ENCODE results near the gene DBNL.

The DBNL gene

DNA sequence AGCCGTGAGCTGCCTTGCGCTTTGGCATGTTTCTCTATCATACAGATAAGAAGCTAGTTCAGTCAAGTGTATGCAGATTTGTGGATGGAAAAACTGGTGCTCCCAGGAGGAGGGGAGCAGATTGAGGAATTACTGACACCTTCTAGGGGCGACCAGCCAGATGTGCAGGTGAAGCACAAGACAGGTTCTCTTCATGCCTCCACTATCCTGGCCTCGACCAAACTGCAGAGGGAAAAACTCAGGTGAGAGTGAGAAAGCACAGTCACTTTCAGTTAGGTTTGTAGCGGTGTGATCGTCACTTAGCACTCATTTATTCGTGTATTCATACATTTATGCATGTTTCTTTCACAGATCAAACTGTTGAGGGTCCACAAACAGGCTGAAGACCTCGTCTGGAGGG is 600 bp upstream of the DBNL start:
- DNase-seq (ENCODE audit: low read depth) = no peak

DNA sequence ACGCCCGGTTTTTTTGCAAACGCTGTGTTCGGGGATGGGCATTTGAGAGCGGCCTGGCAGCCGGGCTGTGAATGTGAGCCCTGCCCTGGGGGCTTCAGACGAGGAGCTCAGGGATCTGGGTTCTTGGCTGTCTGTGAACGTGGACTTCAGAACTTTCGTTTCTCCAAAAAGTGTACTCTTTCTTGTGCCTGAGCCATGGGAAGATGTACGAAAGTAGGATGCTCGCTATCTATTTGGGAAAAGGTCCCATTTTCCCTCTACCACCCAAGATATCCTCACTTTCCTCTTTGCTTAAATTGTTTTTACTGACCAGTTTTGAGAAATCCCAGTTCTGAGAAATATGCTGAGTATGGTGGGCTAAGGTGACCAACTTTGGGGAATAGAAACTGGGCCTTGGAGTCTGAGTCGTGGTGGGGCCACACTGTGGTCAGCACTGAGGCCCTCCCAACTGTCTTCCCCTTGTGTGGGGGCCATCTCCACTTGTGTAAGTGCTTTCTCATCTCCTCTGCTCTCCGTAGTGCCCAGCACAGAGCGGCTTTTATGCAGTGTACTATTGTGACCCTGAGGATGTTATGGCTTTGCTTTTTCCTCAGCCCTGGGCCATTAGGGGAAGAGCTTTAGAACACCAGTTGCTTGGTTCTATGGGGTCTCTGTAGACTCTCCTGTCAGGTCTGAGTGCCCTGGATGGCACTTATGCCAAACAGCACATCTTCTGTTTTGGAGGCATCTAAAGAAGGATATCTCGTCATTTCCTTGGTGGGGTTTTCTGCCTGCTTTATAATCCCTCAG is 918 bp downstream of the DBNL start:
- DNase-seq (ENCODE audit: low read depth) = no peak

DNA sequence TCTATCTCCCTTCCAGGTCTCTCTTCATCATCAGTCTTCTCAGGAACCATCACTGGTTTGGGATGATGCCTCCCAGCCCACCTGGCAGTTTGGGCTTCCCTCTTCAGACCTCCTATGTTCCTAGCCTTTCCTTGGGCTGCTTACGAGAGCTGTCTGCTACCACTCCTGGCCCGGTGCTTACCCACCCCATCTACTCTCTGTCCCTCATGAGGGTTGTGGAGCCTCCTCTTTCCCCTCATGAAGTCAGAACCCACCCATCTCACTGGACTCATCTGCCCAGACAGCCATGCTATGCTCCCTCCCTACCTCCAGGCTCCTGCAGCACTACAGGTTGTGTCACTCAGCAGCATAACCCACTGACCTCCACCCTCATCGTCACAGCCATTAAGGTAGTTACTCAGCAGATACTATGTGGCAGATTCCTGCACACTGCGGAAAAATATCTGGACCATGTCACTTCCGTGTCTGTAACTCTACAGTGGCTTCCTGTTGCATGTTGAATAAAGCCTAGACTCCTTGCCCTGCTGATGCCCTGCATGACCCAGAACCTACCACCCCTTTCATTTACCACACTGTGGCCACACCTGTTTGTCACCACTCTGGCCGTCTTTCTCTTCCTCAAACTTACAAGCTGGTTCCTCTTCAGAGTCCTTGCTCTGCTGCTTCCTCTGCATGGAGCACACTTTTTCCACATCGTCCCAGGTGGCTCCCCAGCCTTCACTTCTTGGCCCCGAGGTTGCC is 2.0 kb downstream of the DBNL start:
- no peak for DNase-seq (ENCODE audit: low read depth)

DNA sequence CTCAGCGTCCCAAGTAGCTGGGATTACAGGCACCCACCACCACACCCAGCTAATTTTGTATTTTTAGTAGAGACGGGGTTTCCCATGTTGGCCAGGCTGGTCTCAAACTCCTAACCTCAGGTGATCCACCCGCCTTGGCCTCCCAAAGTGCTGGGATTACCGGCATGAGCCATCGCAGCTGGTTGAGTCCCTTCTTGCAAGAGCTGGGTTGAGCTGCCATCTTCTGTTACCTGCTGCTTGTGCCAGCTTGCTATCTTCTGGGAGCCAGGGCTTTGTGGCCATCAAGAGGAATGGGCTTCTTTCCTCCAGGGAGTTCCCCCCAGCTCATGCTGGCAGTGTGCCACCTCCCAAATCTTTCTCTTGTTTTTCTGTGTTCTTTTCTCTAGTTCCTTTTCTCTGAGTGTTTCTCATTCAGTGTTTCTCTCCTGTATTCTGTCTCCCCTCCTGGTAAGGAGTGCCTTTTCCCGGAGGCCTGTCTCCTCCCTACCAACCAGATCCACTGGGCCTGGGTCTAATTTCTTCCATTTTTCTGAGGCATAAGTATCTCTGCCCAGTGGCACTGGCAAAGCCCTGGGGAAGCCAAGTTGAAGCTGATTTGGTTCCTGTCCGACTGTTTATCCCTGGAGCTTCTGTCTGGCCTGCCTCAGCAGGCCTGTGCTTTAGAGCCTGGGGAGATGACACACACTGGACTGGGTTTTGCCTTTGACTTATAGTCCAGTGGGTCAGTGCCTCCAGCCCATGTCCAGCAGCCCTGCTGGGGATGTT is 3.7 kb downstream of the DBNL start:
- no peak for DNase-seq (ENCODE audit: low read depth)

DNA sequence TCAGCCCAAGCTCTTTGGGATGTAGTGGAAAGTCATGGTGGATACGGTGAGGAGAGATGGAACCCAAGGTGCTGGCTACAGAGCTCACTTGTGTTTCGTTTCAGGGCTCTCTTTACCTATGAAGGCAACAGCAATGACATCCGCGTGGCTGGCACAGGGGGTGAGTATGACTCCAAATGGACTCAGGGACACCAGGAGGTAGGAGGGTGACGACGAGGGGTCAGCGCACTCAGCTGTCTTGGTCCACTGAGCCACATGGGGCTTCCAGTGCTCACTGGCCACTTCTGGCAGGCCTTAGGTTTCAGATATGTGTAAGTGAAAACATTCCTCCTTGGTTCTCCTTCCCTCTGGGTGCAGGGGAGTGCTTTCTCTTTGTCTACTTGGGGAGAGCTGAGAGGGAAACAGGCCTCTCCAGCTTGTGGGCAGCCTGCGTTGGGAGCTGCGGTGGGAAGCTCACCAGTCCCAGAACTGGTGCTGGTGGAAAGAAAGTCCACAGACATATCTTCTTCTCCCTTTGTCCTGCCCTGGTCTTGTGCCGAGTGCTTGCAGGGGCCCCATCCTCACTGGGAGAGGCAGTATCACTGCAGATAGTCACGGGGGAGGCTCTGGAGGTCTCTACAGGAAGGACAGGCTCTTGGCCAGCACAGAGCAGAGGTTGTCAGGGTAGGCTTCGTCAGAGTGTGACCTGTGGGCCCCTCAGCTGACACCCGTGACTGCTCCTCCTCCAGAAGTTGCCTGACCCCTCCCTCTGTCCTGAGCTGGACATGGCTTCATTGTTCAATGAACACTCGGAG is 5.8 kb downstream of the DBNL start:
- no peak for DNase-seq (ENCODE audit: low read depth)

DNA sequence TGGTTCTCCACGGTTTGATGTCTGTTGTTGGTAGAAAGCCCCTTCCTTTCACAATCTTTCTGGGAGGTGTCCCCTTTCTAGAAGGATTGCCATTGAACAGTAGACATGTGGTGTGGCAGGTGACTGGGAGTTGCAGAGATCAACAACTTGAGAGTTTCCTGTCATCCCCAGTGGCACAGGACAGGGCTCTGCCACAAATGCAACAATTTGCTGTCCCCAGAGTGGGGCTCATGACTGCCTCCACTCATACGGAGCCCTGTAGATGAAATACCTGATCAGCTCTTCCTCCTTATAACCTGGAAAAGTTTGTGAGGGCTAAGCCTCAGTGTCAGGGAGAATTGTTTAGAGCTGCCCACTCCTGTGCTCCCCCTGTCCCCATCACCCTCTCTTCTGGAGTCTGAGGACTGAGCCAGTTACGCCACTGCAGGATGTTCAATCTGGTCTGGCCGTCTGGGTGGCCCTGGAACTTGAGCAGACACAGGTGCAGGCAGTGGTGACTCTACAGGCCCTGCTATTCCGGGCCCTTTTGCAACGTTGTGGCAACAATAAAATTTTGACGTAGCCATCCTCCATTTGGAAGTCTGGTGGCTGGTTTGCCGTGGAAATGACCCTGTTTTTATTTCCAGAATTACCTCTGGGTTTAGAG is 6.5 kb downstream of the DBNL start:
- DNase-seq (ENCODE audit: low read depth) = no peak

DNA sequence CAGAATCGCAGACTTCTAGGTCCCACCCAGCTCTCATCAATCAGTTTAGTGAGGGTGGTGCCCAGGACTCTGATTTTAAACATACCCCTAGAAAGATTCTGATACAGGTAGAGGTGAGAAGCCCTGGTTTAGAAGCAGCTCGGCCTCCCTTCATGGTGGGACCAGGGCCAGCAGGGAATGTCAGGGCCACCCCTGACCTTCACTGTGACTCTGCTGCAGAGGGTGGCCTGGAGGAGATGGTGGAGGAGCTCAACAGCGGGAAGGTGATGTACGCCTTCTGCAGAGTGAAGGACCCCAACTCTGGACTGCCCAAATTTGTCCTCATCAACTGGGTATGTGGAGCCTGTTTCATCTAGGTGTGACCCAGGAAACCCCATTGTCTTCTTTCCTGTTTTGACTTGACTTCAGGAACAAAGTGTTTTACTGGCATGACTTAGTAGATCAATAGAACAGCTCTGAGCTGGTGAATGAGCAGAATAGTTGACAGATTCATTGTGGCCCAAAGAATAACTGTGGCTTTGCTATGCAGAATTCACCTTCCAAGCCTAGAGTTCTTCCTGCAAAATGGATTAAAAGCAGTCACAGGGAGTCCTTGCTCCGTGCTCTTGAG is 7.2 kb downstream of the DBNL start:
- no peak for DNase-seq (ENCODE audit: low read depth)

DNA sequence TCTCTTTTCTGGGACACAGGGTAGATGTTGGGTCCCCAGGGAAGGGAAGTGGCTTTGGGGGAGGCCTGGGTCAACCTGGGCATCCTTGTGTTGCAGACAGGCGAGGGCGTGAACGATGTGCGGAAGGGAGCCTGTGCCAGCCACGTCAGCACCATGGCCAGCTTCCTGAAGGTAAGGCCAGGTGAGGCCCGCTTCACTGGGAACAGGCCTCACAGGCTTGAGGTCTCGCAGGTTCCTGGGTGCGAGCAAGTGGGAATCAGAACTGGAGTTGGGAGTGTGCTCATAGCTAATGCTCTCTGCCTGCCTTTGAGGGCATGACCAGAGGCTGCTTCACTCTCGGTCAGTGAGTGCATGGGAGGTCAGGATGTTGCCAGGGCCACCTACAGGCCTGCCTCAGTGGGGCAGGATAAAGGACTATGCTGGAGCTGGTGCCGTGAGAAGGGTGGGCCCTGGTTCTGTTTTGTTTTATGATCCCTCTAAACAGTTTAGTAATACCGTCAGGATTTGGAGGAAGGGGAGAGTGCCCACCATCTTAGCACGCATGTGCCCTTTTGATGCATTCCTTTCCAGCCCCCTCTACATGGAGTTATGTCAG is 8.4 kb downstream of the DBNL start:
- DNase-seq (ENCODE audit: low read depth) = no peak

DNA sequence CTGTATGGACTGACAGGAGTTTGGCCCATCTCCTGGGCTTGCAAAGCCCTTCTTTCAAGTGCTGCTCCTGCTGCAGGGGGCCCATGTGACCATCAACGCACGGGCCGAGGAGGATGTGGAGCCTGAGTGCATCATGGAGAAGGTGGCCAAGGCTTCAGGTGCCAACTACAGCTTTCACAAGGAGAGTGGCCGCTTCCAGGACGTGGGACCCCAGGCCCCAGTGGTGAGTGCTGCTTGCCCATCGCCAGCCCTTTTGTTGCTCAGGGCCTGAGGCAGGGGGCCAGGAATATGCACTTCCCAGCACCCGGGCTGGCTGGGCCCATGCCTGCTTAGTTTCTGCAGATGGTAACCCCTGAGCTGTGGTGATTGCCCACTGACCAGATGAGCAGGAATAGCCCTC is 12.2 kb downstream of the DBNL start:
- no peak for DNase-seq (ENCODE audit: low read depth)

DNA sequence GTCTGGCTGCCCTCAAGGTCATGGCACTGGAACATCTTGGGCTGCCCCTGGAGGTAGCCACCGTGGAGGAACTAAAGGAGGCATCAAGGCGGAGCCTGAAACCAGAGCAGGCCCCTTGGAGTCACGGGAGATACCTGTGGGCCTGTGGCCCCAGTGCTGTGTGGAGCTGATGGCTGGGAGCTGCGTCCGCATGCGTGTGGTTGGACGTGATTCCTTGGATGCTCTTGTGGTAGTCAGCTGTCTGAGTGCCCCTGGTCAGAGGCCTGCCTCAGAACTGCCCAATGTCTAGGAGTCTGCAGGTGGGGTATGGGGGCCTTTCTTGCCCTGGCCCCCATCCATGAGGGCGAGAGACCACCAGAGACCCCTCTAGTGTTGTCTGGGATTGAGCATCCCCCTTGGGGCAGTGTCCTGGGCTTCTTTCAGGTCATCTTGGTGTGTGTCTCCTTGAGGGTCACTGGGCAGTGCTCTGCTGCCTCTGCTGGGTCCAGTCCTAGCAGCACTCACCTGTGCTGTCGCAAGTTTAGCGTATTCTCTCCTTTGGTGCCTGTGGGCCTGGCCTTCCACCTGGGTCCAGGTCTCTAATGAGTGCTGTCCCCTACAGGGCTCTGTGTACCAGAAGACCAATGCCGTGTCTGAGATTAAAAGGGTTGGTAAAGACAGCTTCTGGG is 12.8 kb downstream of the DBNL start:
- no peak for DNase-seq (ENCODE audit: low read depth)

DNA sequence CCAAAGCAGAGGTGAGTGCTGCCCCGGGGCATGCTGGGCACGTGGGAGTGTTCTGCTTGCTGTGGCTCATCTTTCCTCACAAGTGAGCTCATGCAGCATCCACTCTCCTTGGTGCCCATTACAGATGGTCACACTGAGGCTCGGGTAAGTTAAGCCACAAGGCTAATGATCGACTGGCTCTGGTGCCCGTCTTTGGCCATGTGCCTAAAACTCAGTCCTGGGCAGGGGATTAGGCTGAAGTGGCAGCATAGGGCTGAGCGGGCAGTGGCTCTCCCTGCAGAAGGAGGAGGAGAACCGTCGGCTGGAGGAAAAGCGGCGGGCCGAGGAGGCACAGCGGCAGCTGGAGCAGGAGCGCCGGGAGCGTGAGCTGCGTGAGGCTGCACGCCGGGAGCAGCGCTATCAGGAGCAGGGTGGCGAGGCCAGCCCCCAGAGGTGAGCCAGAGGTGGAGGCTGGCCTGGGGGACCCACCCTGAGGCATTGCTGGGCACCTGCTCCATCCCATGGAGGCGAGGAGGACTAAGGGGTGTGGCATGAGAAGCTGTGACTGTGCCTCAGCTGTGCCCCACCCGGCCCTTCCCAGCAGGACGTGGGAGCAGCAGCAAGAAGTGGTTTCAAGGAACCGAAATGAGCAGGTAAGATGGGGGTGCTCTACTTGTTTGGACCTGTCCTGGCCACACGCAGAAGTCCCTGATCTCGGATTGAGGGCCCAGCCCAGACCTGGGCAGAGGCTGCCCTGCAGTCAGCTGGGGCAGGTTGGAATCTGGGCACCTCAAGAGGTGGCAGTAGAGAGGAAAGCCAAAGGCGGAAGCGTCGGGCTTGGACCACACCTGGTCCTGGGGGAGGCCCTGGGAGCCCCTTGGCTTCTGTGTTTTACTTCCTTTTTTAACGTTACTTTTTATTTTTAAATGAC is 13.6 kb downstream of the DBNL start:
- no peak for DNase-seq (ENCODE audit: low read depth)

DNA sequence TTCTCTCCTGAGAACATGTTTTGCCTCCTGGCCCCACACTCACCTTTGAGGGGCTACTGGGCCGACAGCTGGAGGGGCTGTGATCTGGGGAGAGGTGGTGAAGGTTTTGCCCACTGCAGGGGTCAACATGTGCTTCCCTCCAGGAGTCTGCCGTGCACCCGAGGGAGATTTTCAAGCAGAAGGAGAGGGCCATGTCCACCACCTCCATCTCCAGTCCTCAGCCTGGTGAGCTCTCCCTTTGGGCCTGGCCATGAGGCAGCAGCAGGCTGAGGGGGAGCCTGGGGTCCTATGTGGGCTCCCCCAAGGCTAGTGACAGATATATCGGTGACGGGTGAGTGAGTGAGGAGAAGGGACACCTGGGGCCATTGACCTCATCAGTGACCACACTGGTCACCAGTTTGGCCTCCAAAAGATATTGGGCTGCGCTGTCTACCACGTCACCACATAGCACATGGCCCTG is 14.3 kb downstream of the DBNL start:
- DNase-seq (ENCODE audit: low read depth) = no peak

DNA sequence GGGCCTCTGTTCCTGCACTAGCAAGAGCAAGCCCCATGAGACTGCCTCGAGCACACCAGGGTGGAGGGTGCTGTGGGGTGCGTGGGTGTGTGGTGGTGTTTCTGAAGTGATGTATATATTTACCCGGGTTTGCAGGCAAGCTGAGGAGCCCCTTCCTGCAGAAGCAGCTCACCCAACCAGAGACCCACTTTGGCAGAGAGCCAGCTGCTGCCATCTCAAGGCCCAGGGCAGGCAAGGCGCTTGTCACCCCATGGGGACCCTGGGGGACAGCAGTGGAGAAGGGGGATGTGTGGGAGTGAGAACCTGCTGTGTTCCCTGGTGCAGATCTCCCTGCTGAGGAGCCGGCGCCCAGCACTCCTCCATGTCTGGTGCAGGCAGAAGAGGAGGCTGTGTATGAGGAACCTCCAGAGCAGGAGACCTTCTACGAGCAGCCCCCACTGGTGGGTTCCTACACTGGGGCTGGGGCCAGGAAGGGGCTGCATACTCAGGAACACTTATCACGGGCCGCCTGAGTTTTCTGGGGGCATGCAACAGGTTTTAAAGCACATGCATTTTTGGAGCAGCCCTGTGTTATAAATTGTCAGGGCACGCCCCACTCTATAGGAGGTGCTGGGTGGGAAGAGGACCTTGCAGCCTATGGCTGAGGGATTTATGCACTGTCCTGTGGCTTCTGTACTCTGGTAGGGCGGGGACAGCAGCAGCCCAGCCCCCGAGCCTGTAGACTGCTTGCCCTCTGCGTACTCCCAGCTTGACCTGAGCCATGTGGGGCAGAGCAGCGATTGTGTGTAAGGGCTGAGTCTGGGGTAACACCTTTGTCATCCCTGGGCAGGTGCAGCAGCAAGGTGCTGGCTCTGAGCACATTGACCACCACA is 15.0 kb downstream of the DBNL start:
- DNase-seq (ENCODE audit: low read depth) = no peak

DNA sequence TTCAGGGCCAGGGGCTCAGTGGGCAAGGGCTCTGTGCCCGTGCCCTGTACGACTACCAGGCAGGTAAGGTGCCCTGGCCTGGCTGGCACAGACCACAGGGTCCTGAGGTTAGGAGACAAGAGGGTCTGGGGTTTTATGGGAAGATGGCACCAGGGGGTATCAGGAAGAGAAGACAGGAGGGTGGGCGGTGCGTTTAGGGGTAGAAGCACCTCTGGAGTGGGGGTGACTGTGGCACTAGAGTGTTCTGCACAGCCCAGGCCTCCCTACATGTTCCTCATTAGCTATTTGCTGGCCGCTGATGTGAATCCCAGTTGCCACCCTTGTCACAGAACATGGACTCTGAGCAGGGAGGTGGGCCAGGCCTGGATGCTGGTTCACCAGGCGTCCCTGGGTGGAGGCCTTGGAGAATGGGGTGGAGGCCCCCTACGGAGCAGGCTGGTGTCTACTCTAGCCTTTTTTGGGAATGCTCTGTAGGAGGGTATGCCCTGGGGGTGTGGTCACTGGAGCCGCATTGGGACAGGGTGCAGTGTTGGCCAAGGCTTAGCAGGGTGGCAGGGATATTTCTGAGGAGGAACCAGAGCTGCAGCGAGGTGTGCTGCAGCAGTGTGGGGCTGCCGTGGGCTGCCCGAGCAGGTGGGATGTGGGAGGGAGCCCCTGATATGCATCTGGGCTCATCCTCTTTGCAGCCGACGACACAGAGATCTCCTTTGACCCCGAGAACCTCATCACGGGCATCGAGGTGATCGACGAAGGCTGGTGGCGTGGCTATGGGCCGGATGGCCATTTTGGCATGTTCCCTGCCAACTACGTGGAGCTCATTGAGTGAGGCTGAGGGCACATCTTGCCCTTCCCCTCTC is 15.8 kb downstream of the DBNL start:
- DNase-seq (ENCODE audit: low read depth) = no peak

DNA sequence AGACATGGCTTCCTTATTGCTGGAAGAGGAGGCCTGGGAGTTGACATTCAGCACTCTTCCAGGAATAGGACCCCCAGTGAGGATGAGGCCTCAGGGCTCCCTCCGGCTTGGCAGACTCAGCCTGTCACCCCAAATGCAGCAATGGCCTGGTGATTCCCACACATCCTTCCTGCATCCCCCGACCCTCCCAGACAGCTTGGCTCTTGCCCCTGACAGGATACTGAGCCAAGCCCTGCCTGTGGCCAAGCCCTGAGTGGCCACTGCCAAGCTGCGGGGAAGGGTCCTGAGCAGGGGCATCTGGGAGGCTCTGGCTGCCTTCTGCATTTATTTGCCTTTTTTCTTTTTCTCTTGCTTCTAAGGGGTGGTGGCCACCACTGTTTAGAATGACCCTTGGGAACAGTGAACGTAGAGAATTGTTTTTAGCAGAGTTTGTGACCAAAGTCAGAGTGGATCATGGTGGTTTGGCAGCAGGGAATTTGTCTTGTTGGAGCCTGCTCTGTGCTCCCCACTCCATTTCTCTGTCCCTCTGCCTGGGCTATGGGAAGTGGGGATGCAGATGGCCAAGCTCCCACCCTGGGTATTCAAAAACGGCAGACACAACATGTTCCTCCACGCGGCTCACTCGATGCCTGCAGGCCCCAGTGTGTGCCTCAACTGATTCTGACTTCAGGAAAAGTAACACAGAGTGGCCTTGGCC is 16.6 kb downstream of the DBNL start:
- no peak for DNase-seq (ENCODE audit: low read depth)

DNA sequence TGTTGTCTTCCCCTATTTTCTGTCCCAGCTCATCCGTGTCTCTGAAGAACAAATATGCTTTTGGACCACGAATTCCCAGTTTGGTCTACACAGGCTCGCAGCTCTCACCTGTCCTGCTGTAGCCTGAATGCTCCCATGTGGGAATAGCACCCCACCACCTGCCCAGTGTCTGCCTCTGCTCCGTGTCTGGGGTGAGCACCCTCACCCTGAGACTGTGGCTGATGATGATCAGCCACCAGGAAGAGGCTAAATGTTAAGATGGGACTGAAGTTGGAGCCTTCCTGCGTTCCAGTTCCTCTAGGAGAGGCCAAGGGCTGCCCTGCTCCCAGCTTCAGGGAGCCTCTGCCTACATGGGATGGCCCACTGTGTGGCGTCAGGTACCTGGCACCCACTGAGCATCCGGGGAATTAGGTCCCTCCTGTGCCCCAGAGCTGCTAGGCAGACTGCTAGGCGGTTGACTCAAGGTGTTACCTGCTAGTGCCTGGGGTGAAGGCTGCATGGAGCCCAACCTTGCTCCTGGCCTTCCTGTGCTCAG is 17.2 kb downstream of the DBNL start:
- no peak for DNase-seq (ENCODE audit: low read depth)

All from activated T-helper 1 cell treated with Interleukin-2 at 50 U/mL for 16 hours (primary cell).